Activated CD8-positive, alpha-beta T cell treated with anti-CD3 and anti-CD28 coated beads for 36 hours (primary cell): Measurements from ENCODE around the gene IL17RA. TPM values are rescaled to one million over a fixed set of nuclear protein-coding genes. Genes with fewer than 3 reads are reported as not detected.

ENCODE experiments used
- ATAC-seq: fragments of 200-7000 bp; cut with Tn5 transposase; one replicate; pipeline ENCODE4 v1.10.0; 2021; ENCODE audit warnings: mild to moderate bottlenecking, moderate library complexity
- CTCF ChIA-PET: fragments of 350-600 bp; sonication (Branson Sonifier 250); formaldehyde crosslinking; loops from one replicate; lab custom pipeline; 2021; ENCODE audit warnings: antibody characterized with exemption; lab: Charles Lee
- POLR2A ChIA-PET: fragments of 350-600 bp; sonication (Branson Sonifier 250); formaldehyde crosslinking; loops from one replicate; lab custom pipeline; 2021; ENCODE audit warnings: antibody characterized with exemption; lab: Charles Lee
- DNase-seq: peaks from one replicate; pipeline ENCODE4 v3.0.0-alpha.2; 2020
- H3K27ac Mint-ChIP-seq: one replicate; pipeline ENCODE4 v1.8.0; 2021; ENCODE audit warnings: mild to moderate bottlenecking, mixed read lengths
- H3K27me3 Mint-ChIP-seq: one replicate; pipeline ENCODE4 v1.8.0; 2021; ENCODE audit warnings: mixed read lengths
- H3K36me3 Mint-ChIP-seq: one replicate; pipeline ENCODE4 v1.8.0; 2021; ENCODE audit warnings: low read depth, mixed read lengths
- H3K4me1 Mint-ChIP-seq: one replicate; pipeline ENCODE4 v1.8.0; 2021; ENCODE audit warnings: low read depth, mixed read lengths
- H3K4me3 Mint-ChIP-seq: one replicate; pipeline ENCODE4 v1.8.0; 2021; ENCODE audit warnings: mild to moderate bottlenecking, moderate library complexity, mixed read lengths
- H3K9me3 Mint-ChIP-seq: one replicate; pipeline ENCODE4 v1.8.0; 2021; ENCODE audit warnings: mixed read lengths
- CTCF ChIP-seq: fragments of 200-600 bp; IDR thresholded peaks from one replicate; pipeline ENCODE4 v1.8.0; 2022; ENCODE audit warnings: antibody characterized with exemption, mild to moderate bottlenecking
- intact Hi-C: fragments of 100-400 bp; cut with micrococcal nuclease; formaldehyde crosslinking; loops from one replicate; pipeline ENCODE4 v1.10.0; 2022
- total RNA-seq, 2 experiments: library from RNA; stranded (reverse); gene quantifications; one replicate each; pipeline ENCODE4 v1.2.3, GENCODE V29; 2021

The IL17RA gene
- total RNA-seq, 2 experiments from 2014 or later, result 14.0 to 14.2 TPM

- POLR2A ChIA-PET, result no interaction called here
- H3K9me3 Mint-ChIP-seq, result no peaks in the 10 kb centered on the region
- H3K36me3 Mint-ChIP-seq, result no peaks in the 10 kb centered on the region
- H3K4me3 Mint-ChIP-seq, result no peak overlapping the region
- intact Hi-C loops, result no loop called here
- DNase-seq (peak; percentile 64), ATAC-seq (peak; percentile 58)
- H3K4me1 Mint-ChIP-seq, result peaks cover 1% of the 10 kb centered on the region
- peak; percentile 97 for TF ChIP-seq CTCF
- no peaks in the 10 kb centered on the region for H3K27me3 Mint-ChIP-seq
- CTCF ChIA-PET, result interaction anchor here (0.7 to 3.5 kb wide), 26 partner anchors 9 to 146 kb away, joined by 3 to 36 read pairs (median 4); no protein-coding TSS in a partner anchor
- H3K27ac Mint-ChIP-seq, result no peak overlapping the region
Measured at GRCh38 chr22:17057959-17058814, 26.6 kb upstream of the IL17RA start.

- no peak for TF ChIP-seq CTCF
- Mint-ChIP-seq H3K4me3 (no peak overlapping the region), H3K9me3 (no peaks in the 10 kb centered on the region), H3K36me3 (no peaks in the 10 kb centered on the region), H3K27ac (no peak overlapping the region), H3K4me1 (peaks cover 5% of the 10 kb centered on the region), H3K27me3 (no peaks in the 10 kb centered on the region)
- ChIA-PET CTCF (interaction anchor here (1.0 to 1.6 kb wide), 2 partner anchors 14 to 143 kb away, joined by 5 to 6 read pairs; no protein-coding TSS in a partner anchor), POLR2A (no interaction called here)
- no peak for ATAC-seq
- intact Hi-C loops, result loop anchor here (10.0 kb wide), 1 partner anchor 135 kb away; no protein-coding TSS in a partner anchor
- no peak for DNase-seq
Measured at GRCh38 chr22:17060126-17060525, 24.7 kb upstream of the IL17RA start.

- TF ChIP-seq CTCF, result no peak
- CTCF ChIA-PET, result interaction anchor here (0.8 to 1.6 kb wide), 4 partner anchors 9 to 438 kb away, joined by 3 to 9 read pairs (median 3); no protein-coding TSS in a partner anchor
- POLR2A ChIA-PET, result no interaction called here
- DNase-seq (no peak), ATAC-seq (no peak)
- no peaks in the 10 kb centered on the region for H3K9me3 Mint-ChIP-seq
- no peaks in the 10 kb centered on the region for H3K27me3 Mint-ChIP-seq
- no peak overlapping the region for H3K4me3 Mint-ChIP-seq
- intact Hi-C loops, result loop anchor here (10.0 kb wide), 1 partner anchor 139 kb away; no protein-coding TSS in a partner anchor
- no peaks in the 10 kb centered on the region for H3K36me3 Mint-ChIP-seq
- H3K4me1 Mint-ChIP-seq, result peaks cover 5% of the 10 kb centered on the region
- H3K27ac Mint-ChIP-seq, result no peak overlapping the region
Measured at GRCh38 chr22:17063411-17064106, 21.2 kb upstream of the IL17RA start.

- ATAC-seq (no peak), DNase-seq (no peak)
- Mint-ChIP-seq H3K9me3 (no peaks in the 10 kb centered on the region), H3K4me1 (peaks cover 5% of the 10 kb centered on the region), H3K36me3 (no peaks in the 10 kb centered on the region), H3K4me3 (no peak overlapping the region), H3K27ac (no peak overlapping the region), H3K27me3 (no peaks in the 10 kb centered on the region)
- intact Hi-C loops, result loop anchor here (10.0 kb wide), 1 partner anchor 140 kb away; no protein-coding TSS in a partner anchor
- ChIA-PET POLR2A (no interaction called here), CTCF (interaction anchor here (1.1 to 1.6 kb wide), 2 partner anchors 10 to 147 kb away, joined by 3 to 9 read pairs; no protein-coding TSS in a partner anchor)
- TF ChIP-seq CTCF, result no peak
Measured at GRCh38 chr22:17064498-17065100, 20.2 kb upstream of the IL17RA start.
